Measurements from ENCODE around the gene CCDC106.

CCDC106 gene

DNA sequence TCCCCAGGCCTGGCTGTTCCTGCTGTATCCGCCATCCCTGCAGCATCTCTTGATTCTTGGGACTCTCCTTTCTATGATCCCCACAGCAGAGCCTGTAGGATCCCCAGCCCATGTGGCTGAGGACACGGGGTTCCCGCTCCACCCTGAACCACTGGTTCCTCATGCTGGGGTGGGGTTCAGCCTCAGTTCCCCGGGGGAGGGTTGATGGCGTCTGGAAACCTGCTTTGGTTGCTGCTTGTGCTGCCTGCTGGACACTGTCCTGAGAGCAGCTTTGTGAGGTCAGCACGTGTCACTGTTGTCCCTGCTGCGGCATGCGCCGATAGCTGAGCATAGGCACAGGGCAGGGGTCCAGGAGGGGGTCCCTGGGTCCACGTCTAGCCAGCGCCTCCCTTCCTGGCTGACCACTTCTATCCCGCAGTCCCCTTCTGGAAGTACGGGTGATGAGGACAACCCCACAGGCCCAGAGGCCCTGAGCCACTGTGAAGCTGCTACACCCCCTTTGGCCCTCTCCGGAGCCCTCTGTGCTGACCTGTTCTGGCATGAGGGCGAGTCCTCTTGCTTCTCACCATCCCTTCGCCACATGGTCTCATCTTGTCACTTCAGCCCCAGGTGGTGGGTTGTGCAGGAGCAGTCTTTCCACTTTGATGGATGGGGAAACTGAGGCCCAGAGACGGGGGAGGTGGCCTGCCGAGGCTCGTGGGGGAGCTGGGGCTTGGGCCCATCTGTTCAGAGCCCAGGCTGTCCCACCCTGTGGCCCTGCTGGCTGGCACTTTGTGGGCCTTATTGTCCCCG is 32.5 kb downstream of the CCDC106 start:
- 95% methylated on average over 20 of the region's 20 CpGs for WGBS
- Histone ChIP-seq H3K4me3 (ENCODE audit: low read length) (no peak overlapping the region), H3K9ac (ENCODE audit: low read depth, low read length) (no peak overlapping the region), H3K27ac (ENCODE audit: low read depth, low read length) (no peak overlapping the region), H3K36me3 (ENCODE audit: insufficient read depth, low read length) (peaks cover 64% of the 10 kb centered on the region), H3K4me1 (ENCODE audit: insufficient read depth, low read length) (peaks cover 5% of the 10 kb centered on the region), H3K27me3 (ENCODE audit: insufficient read depth, low read length) (no peaks in the 10 kb centered on the region), H3K9me3 (ENCODE audit: insufficient read depth, low read depth, low read length) (no peaks in the 10 kb centered on the region)

DNA sequence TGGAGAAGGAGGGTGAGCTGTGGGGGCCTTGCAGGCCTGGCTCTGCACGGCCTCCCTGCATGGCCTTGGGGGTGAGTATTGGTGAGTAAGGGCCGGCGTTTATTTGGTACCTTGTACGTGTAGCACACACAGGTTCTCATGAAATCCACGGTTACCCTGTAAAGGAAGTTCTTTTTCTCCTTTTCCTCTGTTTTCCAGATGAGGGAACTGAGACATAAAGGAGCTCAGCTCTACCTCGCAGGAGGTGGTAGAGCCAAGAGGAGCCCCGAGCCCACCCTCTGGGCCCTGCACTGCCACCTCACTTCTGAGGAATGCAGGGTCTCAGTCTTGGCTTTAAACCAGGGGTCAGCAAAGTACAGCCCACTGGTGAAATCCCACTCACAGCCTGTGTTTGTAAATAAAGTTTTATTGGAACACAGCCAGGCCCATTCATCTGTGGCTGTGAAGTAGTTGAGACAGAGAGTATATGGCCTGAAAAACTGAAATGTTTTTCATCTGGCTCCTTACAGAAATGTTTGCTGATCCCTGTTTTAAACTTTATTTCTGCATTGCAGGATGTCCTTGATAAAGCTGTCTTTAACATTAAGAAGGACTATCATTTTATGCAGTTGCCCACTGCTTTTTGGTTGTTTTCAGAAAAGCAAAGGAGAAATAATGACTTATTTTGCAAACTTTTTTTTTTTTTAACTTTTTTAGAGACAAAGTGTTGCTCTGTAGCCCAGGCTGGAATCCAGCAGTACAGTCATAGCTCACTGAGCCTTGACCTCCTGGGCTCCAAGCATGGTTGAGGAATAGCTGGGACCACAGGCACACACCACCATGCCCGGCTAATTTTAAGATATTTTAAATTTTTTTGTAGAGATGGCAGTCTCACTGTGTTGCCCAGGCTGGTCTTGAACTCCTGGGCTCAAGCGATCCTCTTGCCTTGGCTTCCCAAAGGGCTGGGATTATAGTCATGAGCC is 33.4 kb downstream of the CCDC106 start:
- Histone ChIP-seq H3K27me3 (ENCODE audit: insufficient read depth, low read length) (no peaks in the 10 kb centered on the region), H3K9ac (ENCODE audit: low read depth, low read length) (no peak overlapping the region), H3K27ac (ENCODE audit: low read depth, low read length) (no peak overlapping the region), H3K4me3 (ENCODE audit: low read length) (no peak overlapping the region), H3K9me3 (ENCODE audit: insufficient read depth, low read depth, low read length) (no peaks in the 10 kb centered on the region), H3K4me1 (ENCODE audit: insufficient read depth, low read length) (no peaks in the 10 kb centered on the region; the same call in 1 of the 2 replicates), H3K36me3 (ENCODE audit: insufficient read depth, low read length) (peaks cover 73% of the 10 kb centered on the region)
- 93% methylated on average over 9 of the region's 9 CpGs for WGBS

DNA sequence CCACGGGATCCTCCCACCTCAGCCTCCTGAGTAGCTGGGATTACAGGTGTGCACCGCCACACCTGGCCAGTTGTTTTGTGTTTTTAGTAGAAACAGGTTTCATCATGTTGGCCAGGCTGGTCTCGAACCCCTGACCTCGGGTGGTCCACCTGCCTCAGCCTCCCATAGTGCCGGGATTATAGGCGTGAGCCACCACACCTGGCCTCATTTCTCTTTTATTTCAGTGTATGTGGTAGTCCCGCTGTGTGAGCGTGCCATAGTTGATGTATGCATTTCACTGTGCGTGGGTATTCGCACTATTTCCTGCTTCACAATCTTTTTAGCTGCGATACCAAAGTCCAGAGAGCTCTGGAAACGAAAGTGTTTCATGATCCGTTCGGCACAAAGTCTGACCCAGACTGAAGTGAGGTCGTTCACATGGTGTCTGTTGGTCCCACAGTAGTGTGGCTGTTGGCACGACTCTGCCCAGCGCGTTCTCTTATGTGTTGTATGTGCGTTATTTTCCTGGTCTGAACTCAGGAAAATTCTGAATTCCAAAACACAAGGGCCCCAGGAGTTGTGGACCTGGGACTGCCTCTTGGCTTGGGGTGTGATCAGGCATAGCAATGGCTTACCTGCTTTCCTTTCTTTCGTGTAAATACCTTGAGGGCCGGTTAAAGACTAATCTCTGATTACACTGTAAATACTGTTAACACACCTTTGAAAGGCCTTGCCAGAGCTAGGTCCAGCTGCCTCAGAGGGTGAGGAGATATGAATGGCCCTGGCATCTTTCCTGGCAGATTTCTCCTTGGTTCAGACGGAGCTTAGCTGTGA is 35.6 kb downstream of the CCDC106 start:
- Histone ChIP-seq H3K36me3 (ENCODE audit: insufficient read depth, low read length) (peaks cover 68% of the 10 kb centered on the region), H3K9ac (ENCODE audit: low read depth, low read length) (no peak overlapping the region)
- 93% methylated on average over 22 of the region's 22 CpGs for WGBS

DNA sequence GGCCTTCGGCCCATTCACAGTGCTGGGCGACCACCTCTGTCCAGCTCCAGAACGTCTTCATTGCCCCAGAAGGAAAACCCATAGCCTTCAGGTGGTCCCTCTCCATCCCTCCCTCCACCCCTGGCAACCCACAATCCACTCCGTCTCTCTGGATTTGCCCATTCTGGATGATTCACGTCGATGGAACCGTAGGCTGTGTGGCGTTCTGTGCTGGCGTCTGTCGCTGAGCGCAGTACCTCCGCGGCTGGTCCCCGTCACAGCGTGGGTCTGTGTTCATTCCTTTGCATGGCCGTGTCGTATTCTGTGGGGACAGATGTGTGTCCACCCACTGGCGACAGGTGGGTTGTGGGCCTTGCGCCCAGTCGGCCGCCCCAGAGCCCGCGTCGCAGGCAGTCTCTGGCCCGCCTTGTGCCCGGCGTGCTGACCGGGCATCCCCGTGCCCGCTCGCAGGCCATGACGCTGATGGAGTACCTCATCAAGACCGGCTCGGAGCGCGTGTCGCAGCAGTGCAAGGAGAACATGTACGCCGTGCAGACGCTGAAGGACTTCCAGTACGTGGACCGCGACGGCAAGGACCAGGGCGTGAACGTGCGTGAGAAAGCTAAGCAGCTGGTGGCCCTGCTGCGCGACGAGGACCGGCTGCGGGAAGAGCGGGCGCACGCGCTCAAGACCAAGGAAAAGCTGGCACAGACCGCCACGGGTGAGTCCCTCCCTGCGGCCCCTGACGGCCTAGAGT is 37.1 kb downstream of the CCDC106 start:
- Histone ChIP-seq H3K27me3 (ENCODE audit: insufficient read depth, low read length) (no peaks in the 10 kb centered on the region), H3K27ac (ENCODE audit: low read depth, low read length) (no peak overlapping the region), H3K36me3 (ENCODE audit: insufficient read depth, low read length) (peaks cover 68% of the 10 kb centered on the region), H3K4me1 (ENCODE audit: insufficient read depth, low read length) (no peaks in the 10 kb centered on the region), H3K9me3 (ENCODE audit: insufficient read depth, low read depth, low read length) (no peaks in the 10 kb centered on the region), H3K4me3 (ENCODE audit: low read length) (no peak overlapping the region), H3K9ac (ENCODE audit: low read depth, low read length) (no peak overlapping the region)
- 96% methylated on average over 60 of the region's 60 CpGs for WGBS

More for the DNA sequence above, 35.6 kb downstream of the CCDC106 start:
- Histone ChIP-seq H3K4me1 (ENCODE audit: insufficient read depth, low read length) (no peaks in the 10 kb centered on the region), H3K4me3 (ENCODE audit: low read length) (no peak overlapping the region), H3K27ac (ENCODE audit: low read depth, low read length) (no peak overlapping the region), H3K9me3 (ENCODE audit: insufficient read depth, low read depth, low read length) (no peaks in the 10 kb centered on the region), H3K27me3 (ENCODE audit: insufficient read depth, low read length) (no peaks in the 10 kb centered on the region)

DNA sequence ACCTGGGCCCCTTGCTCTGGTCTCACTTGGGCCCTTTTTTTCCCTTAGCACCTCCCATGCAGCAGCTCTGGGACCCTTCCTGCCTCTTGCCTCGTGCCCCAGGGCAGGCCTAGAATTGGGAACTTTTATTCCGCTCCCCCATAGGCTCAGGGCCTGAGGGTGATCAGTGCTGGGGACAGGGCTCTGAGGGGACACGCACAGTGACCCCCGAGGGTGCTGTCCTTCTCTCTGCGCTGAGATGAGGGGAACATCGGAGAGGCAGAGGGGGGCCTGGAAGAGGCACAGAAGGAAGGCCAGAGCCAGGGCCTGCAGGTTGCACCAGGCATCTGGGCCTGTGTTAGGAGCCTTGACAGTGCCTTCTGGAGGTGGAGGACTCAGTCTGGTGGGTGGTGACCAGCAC is 37.8 kb downstream of the CCDC106 start:
- Histone ChIP-seq H3K9ac (ENCODE audit: low read depth, low read length) (no peak overlapping the region), H3K4me3 (ENCODE audit: low read length) (no peak overlapping the region)

DNA sequence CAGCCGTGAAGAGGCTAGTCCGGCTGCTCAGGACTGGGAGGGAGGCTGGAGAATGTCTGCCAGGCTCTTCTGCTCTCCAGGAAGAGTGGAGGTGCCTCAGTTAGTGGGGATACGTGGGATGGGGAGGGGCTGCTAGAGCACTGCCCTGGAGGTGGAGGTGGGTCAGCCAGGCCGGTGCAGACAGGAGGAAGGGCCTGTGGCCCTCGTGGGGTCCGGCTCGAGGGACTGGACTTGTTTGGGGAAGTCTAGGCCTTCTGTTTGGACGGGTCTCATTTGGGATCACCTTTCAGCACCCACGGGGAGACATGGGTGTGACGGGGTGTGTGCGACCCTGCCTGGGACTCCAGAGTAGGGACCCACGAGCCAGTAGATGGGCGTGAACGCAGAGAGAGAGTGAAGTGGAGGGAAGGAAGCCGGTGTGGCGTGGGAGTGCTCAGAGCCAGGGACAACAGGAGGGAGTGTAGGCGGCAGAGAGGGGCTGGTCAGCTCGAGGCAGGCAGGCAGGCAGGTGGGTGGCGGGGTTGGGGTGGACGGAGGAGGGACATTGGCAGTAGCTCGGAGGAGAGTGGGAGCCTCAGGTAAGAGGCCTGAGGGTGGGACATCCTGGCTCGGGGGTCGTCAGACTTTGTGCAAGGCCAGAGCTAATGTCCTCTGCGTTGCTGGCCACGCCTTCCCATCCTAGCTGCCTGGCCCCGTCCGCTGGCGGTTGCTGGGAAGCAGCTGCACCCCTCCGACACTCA is 38.5 kb downstream of the CCDC106 start:
- Histone ChIP-seq H3K27ac (ENCODE audit: low read depth, low read length) (no peak overlapping the region), H3K36me3 (ENCODE audit: insufficient read depth, low read length) (peaks cover 70% of the 10 kb centered on the region), H3K9me3 (ENCODE audit: insufficient read depth, low read depth, low read length) (no peaks in the 10 kb centered on the region), H3K9ac (ENCODE audit: low read depth, low read length) (no peak overlapping the region), H3K4me3 (ENCODE audit: low read length) (no peak overlapping the region), H3K4me1 (ENCODE audit: insufficient read depth, low read length) (no peaks in the 10 kb centered on the region), H3K27me3 (ENCODE audit: insufficient read depth, low read length) (no peaks in the 10 kb centered on the region)
- WGBS = 93% methylated on average over 29 of the region's 29 CpGs

More for the DNA sequence above, 37.8 kb downstream of the CCDC106 start:
- Histone ChIP-seq H3K4me1 (ENCODE audit: insufficient read depth, low read length) (no peaks in the 10 kb centered on the region), H3K27ac (ENCODE audit: low read depth, low read length) (no peak overlapping the region), H3K27me3 (ENCODE audit: insufficient read depth, low read length) (no peaks in the 10 kb centered on the region), H3K9me3 (ENCODE audit: insufficient read depth, low read depth, low read length) (no peaks in the 10 kb centered on the region), H3K36me3 (ENCODE audit: insufficient read depth, low read length) (peaks cover 73% of the 10 kb centered on the region)
- WGBS = 94% methylated on average over 6 of the region's 6 CpGs

DNA sequence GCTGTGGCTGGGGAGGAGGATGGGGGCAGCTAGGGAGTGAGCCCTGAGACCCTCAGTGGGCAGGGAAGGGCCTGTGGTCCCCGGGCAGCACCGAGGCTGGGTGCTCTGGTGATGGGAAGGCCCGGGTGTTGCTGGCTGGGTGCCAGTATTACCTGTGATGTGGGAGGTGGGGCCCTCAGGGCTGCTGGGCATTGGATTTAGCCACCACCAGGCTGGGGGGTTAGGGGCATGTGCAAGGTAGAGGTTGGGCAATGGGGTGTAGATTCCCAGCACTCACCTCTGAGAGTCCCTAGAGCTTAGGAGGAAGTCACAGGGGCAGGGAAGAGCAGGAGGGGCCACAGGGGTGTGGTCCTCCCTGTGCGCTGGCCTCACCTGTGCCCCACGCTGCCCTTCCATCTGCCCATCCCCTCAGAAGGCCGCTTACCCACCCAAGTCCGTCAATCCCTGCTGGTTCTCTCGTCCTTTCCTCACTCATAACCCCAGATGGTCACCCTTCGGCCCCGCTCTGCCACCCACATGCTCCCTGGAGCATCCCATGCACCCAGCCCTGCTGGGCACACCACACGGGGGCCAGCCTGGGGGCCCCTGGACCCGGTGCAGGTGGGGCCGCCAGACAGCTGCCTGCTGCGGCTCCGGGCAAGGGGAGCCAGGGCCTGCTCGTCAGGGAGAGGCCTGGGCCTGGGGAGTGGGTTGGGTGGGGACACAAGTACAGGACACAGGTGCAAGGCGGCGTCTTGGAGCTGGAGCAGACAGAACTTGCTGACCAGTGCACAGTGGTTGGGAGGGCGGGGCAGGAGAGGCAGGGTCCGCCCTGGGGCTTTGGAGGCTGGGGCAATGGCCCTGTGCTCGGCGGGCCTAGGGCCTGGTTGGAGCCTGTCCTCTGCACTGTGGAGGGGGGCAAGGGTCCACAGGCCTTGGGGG is 39.5 kb downstream of the CCDC106 start:
- Histone ChIP-seq H3K9ac (ENCODE audit: low read depth, low read length) (no peak overlapping the region), H3K27ac (ENCODE audit: low read depth, low read length) (no peak overlapping the region), H3K4me1 (ENCODE audit: insufficient read depth, low read length) (no peaks in the 10 kb centered on the region), H3K36me3 (ENCODE audit: insufficient read depth, low read length) (peaks cover 65% of the 10 kb centered on the region), H3K4me3 (ENCODE audit: low read length) (no peak overlapping the region), H3K27me3 (ENCODE audit: insufficient read depth, low read length) (no peaks in the 10 kb centered on the region), H3K9me3 (ENCODE audit: insufficient read depth, low read depth, low read length) (no peaks in the 10 kb centered on the region)
- 93% methylated on average over 22 of the region's 22 CpGs for WGBS

DNA sequence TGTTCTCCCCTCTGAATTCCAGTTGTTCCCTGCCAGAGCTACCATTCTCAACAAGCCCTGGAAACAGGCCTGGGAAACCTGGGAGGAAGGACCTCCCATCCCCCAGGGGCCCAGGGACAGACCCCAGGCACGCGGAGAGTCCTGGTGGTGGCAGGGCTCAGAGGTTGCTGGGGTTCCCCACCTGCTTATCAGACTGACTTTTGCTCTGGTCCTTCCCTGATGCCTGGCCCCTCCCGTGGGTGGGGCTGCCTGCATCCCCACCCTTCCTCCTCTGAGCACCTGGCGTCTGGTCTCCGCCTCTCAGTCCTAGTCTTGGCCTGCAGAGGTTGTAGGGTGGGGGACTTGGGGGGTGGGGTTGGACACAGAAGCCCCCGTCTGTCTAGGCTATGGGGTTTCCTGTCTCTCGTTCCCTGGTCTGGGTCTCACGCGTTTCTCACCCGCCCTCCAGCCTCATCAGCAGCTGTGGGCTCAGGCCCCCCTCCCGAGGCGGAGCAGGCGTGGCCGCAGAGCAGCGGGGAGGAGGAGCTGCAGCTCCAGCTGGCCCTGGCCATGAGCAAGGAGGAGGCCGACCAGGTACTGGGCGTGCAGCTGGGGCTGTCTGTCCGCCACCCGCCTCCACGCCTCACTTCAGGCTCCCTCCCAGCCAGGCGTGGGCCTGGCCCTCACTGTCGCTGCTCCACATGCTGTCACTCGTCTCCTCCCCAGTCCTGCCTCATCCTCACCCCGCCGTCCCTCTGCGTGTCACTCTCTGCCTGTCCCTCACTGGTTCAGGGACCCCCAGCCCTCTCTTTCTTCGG is 40.6 kb downstream of the CCDC106 start:
- no peak overlapping the region for H3K9ac ChIP-seq (ENCODE audit: low read depth, low read length)
- no peaks in the 10 kb centered on the region for H3K9me3 ChIP-seq (ENCODE audit: insufficient read depth, low read depth, low read length)
- 89% methylated on average over 27 of the region's 27 CpGs for WGBS
- H3K4me1 ChIP-seq (ENCODE audit: insufficient read depth, low read length) = no peaks in the 10 kb centered on the region
- H3K36me3 ChIP-seq (ENCODE audit: insufficient read depth, low read length) = peaks cover 70% of the 10 kb centered on the region
- no peak overlapping the region for H3K4me3 ChIP-seq (ENCODE audit: low read length)
- H3K27ac ChIP-seq (ENCODE audit: low read depth, low read length) = no peak overlapping the region
- no peaks in the 10 kb centered on the region for H3K27me3 ChIP-seq (ENCODE audit: insufficient read depth, low read length)
